Smooth muscle cell (in vitro differentiated cells): ENCODE measurements around the gene AGK. TPM values are rescaled to one million over a fixed set of nuclear protein-coding genes. Genes with fewer than 3 reads are reported as not detected.

Source experiments
- DNase-seq: peaks from one replicate; lab custom pipeline; 2025; ENCODE audit not compliant: unreplicated experiment; lab: John Stamatoyannopoulos, UW
- H2AFZ ChIP-seq: fragments of 200-600 bp; sonication (generic); 2 replicates; pipeline ENCODE4 v1.6.0; 2016; ENCODE audit warnings: antibody characterized with exemption, low read depth, mild to moderate bottlenecking
- H3F3A ChIP-seq: fragments of 200-600 bp; sonication (generic); 2 replicates; pipeline ENCODE4 v1.6.0; 2017; ENCODE audit warnings: antibody characterized with exemption, low read depth
- H3K27ac ChIP-seq: fragments of 200-600 bp; sonication (generic); 2 replicates; pipeline ENCODE4 v1.5.1; 2016; ENCODE audit warnings: low read depth, mild to moderate bottlenecking
- H3K27me3 ChIP-seq: fragments of 200-600 bp; sonication (generic); 2 replicates; pipeline ENCODE4 v1.6.1; 2016; ENCODE audit warnings: low read depth, mild to moderate bottlenecking
- H3K36me3 ChIP-seq: fragments of 200-600 bp; sonication (generic); 2 replicates; pipeline ENCODE4 v1.5.1; 2016; ENCODE audit warnings: low read depth
- H3K4me1 ChIP-seq: fragments of 200-600 bp; sonication (generic); 2 replicates; pipeline ENCODE4 v1.5.1; 2016; ENCODE audit warnings: low read depth
- H3K4me2 ChIP-seq: fragments of 200-600 bp; sonication (generic); 2 replicates; pipeline ENCODE4 v1.6.0; 2016; ENCODE audit warnings: mild to moderate bottlenecking
- H3K4me3 ChIP-seq: fragments of 200-600 bp; sonication (generic); 2 replicates; pipeline ENCODE4 v1.5.1; 2016; ENCODE audit warnings: mild to moderate bottlenecking
- H3K79me2 ChIP-seq: fragments of 200-600 bp; sonication (generic); 2 replicates; pipeline ENCODE4 v1.6.0; 2016; ENCODE audit warnings: low read depth, mild to moderate bottlenecking
- H3K9ac ChIP-seq: fragments of 200-600 bp; sonication (generic); 2 replicates; pipeline ENCODE4 v1.6.0; 2016; ENCODE audit warnings: low read depth
- H3K9me3 ChIP-seq: fragments of 200-600 bp; sonication (generic); replicated peaks from 2 replicates; pipeline ENCODE4 v1.5.1; 2016; ENCODE audit warnings: low read depth
- H4K20me1 ChIP-seq: fragments of 200-600 bp; sonication (generic); 2 replicates; pipeline ENCODE4 v1.6.0; 2016; ENCODE audit warnings: low read depth
- WGBS: methylation state at CpG from one replicate; pipeline ENCODE4 v1.1.7; 2016; ENCODE audit warnings: low lambda C conversion rate; 5-methylcytosine and 5-hydroxymethylcytosine counted together
- polyA plus RNA-seq: library from polyadenylated mRNA; unstranded; fragments of >200 nt; fragmentation: Nextera tagmentation; extraction: Ambion mirVana; gene quantifications from 2 replicates; pipeline ENCODE4 v1.2.1, GENCODE V29; 2016
- total RNA-seq: library from RNA; depleted of rRNA; stranded (reverse); fragments of >200 nt; gene quantifications from 2 replicates; pipeline ENCODE4 v1.2.3, GENCODE V29; 2014
- TF ChIP-seq, protein P1 (sequence below): fragments of 200-600 bp; sonication (generic); IDR thresholded peaks from 2 replicates; pipeline ENCODE4 v1.5.1; 2017; ENCODE audit warnings: borderline replicate concordance, mild to moderate bottlenecking, antibody characterized with exemption; ENCODE audit not compliant: insufficient read depth, poor library complexity, severe bottlenecking

The AGK gene
- total and polyA plus RNA-seq, 2 experiments from 2014 or later: 22.3 to 32.4 TPM

- no peaks in the 10 kb centered on the region for H3K4me1 ChIP-seq
- no peaks in the 10 kb centered on the region for H3K36me3 ChIP-seq
- H4K20me1 ChIP-seq: no peaks in the 10 kb centered on the region
- no peak overlapping the region for H3K9ac ChIP-seq
- H3K9me3 ChIP-seq: no peaks in the 10 kb centered on the region
- H3F3A ChIP-seq: no peaks in the 10 kb centered on the region
- H3K4me3 ChIP-seq: no peak overlapping the region
- DNase-seq: no peak
- no peak overlapping the region for H3K4me2 ChIP-seq
- H3K27ac ChIP-seq: no peak overlapping the region
- TF ChIP-seq, protein P1, sequence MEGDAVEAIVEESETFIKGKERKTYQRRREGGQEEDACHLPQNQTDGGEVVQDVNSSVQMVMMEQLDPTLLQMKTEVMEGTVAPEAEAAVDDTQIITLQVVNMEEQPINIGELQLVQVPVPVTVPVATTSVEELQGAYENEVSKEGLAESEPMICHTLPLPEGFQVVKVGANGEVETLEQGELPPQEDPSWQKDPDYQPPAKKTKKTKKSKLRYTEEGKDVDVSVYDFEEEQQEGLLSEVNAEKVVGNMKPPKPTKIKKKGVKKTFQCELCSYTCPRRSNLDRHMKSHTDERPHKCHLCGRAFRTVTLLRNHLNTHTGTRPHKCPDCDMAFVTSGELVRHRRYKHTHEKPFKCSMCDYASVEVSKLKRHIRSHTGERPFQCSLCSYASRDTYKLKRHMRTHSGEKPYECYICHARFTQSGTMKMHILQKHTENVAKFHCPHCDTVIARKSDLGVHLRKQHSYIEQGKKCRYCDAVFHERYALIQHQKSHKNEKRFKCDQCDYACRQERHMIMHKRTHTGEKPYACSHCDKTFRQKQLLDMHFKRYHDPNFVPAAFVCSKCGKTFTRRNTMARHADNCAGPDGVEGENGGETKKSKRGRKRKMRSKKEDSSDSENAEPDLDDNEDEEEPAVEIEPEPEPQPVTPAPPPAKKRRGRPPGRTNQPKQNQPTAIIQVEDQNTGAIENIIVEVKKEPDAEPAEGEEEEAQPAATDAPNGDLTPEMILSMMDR: no peak
- no peaks in the 10 kb centered on the region for H3K27me3 ChIP-seq
- no peak overlapping the region for H2AFZ ChIP-seq
- no peaks in the 10 kb centered on the region for H3K79me2 ChIP-seq
Measured at GRCh38 chr7:141537906-141538305, 13.3 kb upstream of the AGK start.

GRCh38 chr7:141541375-141541774 is 9.8 kb upstream of the AGK start:
- no peak for DNase-seq
- H3K4me2 ChIP-seq: no peak overlapping the region
- no peaks in the 10 kb centered on the region for H3K4me1 ChIP-seq
- WGBS: 24% methylated on average over 2 of the region's 2 CpGs
- H2AFZ ChIP-seq: no peak overlapping the region
- no peaks in the 10 kb centered on the region for H3K79me2 ChIP-seq
- no peak overlapping the region for H3K4me3 ChIP-seq
- no peaks in the 10 kb centered on the region for H3K27me3 ChIP-seq
- no peak overlapping the region for H3K9ac ChIP-seq
- no peaks in the 10 kb centered on the region for H4K20me1 ChIP-seq
- H3K36me3 ChIP-seq: no peaks in the 10 kb centered on the region
- H3K27ac ChIP-seq: no peak overlapping the region
- no peaks in the 10 kb centered on the region for H3F3A ChIP-seq
- TF ChIP-seq, protein P1: no peak
- no peaks in the 10 kb centered on the region for H3K9me3 ChIP-seq

- Histone ChIP-seq H3K27me3 (no peaks in the 10 kb centered on the region), H3K4me3 (no peak overlapping the region), H3K9me3 (no peaks in the 10 kb centered on the region), H3K79me2 (no peaks in the 10 kb centered on the region), H3F3A (no peaks in the 10 kb centered on the region), H3K4me2 (no peak overlapping the region), H4K20me1 (no peaks in the 10 kb centered on the region), H3K4me1 (no peaks in the 10 kb centered on the region), H3K36me3 (no peaks in the 10 kb centered on the region), H3K27ac (no peak overlapping the region), H2AFZ (no peak overlapping the region), H3K9ac (no peak overlapping the region)
- no peak for DNase-seq
- TF ChIP-seq, protein P1: no peak
- WGBS: 59% methylated on average over 1 of the region's 1 CpG
Measured at GRCh38 chr7:141544831-141545230, 6.4 kb upstream of the AGK start.

GRCh38 chr7:141549582-141549981 is 1.6 kb upstream of the AGK start:
- peaks cover 12% of the 10 kb centered on the region for H3K4me1 ChIP-seq
- H3K27me3 ChIP-seq: no peaks in the 10 kb centered on the region
- H3K27ac ChIP-seq: no peak overlapping the region
- H3K9me3 ChIP-seq: no peaks in the 10 kb centered on the region
- 92% methylated on average over 2 of the region's 2 CpGs for WGBS
- H3K36me3 ChIP-seq: no peaks in the 10 kb centered on the region
- DNase-seq: no peak
- no peaks in the 10 kb centered on the region for H4K20me1 ChIP-seq
- H3K79me2 ChIP-seq: peaks cover 12% of the 10 kb centered on the region
- TF ChIP-seq, protein P1: no peak
- no peak overlapping the region for H3K4me2 ChIP-seq
- no peak overlapping the region for H2AFZ ChIP-seq
- no peak overlapping the region for H3K9ac ChIP-seq
- no peak overlapping the region for H3K4me3 ChIP-seq
- H3F3A ChIP-seq: no peaks in the 10 kb centered on the region
